Measurements from ENCODE around the gene HIPK2.

HIPK2 gene

DNA sequence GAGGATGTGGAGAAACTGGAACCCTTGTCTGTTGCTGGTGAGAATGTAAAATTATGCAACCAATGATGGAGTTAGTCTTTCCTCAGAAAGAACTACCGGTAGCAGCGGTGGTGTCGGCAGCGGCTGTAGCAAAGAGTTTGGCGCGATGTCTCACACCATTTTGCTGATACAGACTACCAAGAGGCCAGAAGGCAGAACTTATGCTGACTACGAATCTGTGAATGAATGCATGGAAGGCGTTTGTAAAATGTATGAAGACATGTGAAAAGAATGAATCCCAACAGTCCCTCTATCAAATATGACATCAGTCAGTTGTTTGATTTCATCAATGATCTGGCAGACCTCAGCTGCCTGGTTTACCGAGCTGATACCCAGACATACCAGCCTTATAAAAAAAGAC is 243.7 kb downstream of the HIPK2 start:
- DNase-seq (ENCODE audit: low spot score) = no peak

DNA sequence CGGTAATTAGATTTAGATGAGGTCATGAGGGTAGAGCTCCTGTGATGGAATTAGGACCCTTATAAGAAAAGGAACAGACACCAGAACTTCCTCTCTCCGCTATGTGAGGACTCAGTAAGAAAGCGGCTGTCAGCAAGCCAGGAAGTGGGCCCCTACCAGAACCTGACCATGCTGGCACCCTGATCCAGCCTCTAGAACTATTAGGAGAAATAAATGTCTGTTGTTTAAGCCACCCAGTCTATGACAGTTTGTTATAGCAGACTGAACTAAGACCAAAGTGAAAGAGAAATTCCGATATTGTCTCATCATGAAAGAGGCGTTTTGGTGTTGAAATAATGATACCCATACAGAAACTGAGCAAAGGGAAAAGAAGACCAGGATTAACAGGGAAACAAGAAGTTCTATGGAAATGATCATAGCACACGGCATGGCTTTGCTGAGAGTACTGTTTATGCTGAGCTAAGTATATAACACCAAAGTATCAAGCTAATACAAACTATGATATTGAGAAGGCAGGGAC is 245.1 kb downstream of the HIPK2 start:
- no peak for DNase-seq (ENCODE audit: low spot score)

DNA sequence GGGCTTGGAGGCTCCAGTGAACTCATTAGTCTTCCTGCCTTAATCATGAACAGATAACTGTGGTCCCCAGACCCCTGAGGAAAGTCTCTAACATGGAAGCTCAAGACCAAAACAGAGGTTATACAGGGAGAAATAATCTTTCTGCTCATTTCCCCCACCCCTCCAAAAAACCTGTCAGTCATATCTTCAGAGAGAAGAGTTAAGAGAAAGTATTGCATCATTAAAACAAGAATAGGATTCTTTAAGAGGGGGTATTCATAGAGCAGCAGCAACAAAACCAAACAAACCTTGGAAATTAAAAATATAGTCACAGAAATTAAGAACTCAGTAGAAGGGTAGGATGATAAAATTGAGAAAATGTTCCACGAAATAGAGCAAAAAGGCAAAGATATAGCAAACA is 246.7 kb downstream of the HIPK2 start:
- DNase-seq (ENCODE audit: low spot score) = no peak

DNA sequence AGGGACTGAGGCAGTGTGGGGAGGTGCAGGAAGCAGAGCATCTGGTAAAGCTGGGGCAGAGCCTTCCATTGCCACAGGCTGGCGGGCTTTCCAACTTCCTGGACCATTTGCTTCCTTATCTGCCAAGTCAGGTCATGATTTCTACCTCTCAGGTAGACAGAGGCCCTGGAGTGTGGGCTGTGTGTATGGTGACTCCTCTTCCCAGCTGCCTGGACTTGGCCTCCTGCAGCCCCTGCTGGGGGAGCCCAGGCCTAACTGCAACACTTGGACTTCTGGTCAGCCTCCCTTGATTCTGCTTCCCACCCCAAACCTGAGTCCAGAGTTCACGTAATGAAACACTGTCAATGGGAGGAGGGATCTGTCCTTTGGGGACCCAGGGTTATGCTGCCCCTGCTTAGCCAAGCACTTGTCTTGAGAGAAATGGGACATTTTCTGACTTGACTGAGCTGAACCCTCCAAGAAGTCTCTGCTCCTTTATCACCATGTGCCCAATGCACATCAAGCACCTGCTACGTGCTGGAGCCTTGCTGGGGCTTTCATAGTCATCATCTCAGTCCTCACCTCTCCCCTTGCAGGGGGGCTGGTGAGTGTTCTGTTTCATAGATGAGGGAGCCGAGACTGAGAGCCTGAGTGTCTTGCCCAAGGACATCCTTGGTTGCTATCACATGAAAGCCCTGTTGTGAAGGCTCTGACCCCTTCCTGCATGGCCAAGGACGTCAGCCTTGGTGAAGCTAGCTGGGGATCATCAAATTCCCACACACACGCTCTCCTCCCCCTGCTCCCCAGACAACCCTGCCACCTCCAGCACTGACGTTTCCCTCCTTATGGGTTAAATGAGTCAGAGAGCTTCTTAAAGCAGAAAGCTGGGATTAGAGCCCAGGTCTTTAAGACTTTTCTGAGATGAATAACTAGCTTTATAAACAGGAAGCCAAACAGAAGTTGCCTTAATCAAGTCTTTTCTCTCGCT is 250.9 kb downstream of the HIPK2 start:
- DNase-seq (ENCODE audit: low spot score) = peak; percentile 48

DNA sequence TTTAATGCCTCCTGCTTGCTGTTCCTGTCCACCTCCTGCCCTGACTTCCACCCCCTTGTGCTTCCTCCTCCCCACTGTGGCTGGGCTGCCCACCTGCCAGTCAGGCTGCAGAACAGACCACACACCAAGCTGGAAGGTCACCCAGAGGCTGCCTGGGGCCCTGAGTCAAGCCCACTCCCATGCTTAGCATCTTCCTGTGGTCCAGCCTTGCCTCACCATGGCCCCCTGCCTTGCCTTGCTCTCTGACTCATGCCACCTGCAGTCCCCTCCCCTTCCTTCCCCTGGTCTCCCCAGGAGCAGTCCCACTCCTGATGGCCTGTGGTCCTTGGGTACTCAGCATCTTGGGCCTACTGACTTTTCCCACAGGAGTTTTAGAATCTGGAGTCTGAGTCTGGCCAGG is 252.0 kb downstream of the HIPK2 start:
- no peak for DNase-seq (ENCODE audit: low spot score)

DNA sequence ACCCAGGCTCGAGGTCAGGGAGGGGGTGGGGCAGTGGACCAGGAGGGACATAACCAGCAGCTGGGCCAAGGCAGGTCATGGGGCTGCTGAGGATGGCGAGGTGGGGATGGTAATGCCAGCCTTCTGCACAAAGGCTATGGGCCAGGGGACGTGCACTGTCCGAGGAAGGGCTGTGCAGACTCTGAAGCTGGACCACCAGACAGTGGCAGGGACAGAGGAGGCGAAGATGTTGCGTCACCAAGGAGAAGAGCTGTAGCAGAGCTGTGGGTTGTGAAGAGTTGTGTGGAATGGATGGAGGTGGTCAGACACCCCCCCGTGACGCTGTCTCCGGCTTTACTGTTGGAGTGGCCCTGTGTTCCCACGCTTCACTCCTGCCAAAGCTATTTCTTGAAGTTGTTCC is 252.6 kb downstream of the HIPK2 start:
- DNase-seq (ENCODE audit: low spot score) = no peak

DNA sequence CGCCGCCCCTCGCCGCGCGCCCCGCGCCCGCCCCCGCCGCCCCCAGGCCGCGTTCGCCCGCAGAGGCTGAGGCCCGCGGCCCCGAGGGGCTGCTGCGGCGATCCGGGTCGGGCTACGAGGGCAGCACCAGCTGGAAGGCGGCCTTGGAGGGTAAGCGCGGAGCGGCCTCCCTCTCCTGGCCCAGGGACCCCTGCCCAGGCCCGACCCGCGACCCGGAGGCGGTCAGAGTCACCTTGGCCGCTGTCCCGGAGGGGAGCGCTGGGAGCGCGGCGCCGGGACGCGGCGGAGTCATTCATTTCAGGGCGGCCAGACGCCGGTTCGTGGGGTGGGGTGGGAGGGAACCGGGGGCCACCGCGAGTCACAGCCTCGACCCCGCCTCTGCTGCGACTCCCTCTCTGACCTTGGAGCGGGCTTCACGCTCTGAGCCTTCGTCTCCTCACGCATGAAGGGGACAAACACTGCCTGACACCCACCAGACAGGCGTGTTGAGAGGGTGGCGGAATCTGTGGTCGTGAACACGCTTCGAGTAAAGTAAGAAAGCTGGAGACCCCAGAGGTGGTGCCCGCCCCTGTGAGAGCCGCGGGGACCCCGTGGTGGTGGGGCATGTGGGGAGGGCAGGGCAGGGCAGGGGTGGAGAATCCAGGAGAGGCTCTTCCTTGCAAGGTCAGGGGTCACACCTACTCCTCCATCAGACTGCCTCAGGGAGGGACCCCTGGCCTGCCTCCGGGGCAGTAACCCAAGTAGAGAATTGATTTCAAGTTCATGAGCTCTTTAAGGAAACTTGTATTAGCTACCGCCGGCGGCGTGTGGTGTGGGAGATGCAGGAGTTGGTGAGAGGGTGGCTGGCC is 253.6 kb downstream of the HIPK2 start:
- DNase-seq (ENCODE audit: low spot score) = no peak

DNA sequence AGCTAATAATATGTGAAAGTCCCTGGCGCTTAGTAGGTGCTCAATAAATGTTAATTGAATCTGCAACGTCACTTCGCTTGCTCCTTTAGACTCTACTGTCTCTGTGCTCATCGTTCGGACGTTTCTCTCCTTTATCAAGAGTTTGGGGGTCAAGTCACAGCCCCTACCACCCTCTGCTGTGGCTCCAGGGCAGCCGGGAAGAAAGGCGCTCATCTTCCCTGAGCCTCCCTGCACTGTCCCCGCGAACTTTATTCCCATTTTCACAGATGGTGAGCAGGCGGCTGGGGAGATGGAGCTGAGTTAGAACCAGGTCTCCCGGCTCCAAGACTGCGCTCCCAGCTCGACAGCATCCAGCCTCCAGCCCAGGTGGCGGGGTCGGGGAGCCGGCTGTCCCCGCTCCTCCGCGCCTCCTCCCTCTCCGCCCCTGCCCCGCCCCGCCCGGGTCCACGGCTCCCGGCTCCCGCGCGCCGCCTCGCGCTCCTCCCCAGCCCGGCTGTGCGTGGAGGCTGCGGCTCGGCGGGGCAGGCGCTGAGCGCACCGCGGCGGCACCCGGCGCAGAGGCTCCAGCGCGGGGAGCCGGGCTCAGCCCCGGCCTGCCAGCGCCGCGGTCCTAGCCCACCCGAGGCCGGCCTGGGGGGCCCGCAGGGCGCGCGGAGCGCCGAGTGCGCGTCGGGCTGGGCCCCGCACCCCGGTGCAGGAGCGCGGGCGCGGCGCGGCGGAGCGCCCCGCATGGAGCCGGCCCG is 254.4 kb downstream of the HIPK2 start, which contains the start of gene CLEC2L:
CLEC2L (plus strand) TSS at position 487 of the 743 bp plus-strand sequence; CDS start at position 730, 243 bp downstream.
- DNase-seq (ENCODE audit: low spot score) = no peak

DNA sequence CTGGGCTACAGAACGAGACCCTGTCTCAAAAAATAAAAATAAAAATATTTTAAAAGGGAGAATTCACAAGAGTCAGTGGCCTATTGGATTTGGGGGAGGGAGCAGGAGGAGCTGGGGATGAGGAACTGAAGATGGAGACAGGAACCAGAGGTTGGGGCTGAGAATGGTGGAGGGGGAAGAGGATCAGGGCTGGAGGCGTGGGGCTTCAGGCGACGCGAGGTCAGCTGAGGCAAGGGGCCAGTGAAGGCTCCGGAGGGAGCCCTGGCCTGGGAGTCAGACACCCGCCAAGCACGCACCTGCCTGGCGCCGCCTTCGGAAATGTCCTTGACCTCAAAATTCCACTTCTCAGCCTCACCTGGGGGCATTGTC is 255.0 kb downstream of the HIPK2 start:
- DNase-seq (ENCODE audit: low spot score) = no peak

DNA sequence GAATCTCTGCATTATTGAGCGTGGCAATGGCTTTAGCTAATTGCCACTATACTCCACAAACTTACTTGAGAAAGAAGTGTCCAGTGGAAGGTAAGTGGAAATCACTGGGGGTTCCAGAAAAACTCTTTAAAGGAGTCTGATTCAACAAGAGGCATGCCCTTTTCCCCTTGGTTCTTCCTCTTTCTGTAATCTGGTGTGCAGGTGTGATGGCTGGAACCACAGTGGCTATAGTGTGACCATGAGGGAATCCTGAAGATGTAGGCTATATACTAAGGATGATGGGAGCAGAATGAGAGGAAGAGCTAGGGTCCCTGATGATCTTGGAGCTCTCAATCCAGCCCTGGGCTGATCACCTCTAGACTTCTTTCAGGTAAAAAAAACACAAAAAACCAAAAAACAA is 256.4 kb downstream of the HIPK2 start:
- no peak for DNase-seq (ENCODE audit: low spot score)

DNA sequence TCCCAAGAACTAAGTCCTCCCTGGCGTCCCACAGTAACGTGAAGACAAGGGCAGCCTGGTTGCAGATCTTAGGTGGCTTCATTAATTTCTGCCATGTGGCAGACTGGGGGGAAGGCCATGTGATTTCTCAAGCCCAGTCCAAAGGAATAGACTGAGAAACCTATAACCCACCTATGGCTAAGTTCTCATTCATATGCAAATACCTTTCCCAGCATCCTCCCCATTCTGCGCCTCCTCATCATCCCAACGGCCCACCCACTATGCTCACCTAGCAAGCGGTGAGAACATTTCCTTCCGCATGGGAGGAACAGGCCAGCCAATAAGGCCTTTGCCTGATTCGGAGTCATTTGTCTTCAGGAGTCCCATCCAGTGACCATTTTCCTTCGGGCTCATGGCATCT is 262.5 kb downstream of the HIPK2 start:
- no peak for DNase-seq (ENCODE audit: low spot score)

Data from COLO829 (cell line).